Measurements from ENCODE around the gene PCNX1.
"Not testable (repeated sequence)": the region's sequence is repeated elsewhere in the genome, so short reads cannot be mapped to it uniquely, and the experiment has no call there.

Gene PCNX1

GRCh38 chr14:71135911-71136310, 228.7 kb downstream of the PCNX1 start:
- DNase-seq: no peak

GRCh38 chr14:71136386-71137060, 229.3 kb downstream of the PCNX1 start:
- no peak for DNase-seq

GRCh38 chr14:71137536-71138447, 230.5 kb downstream of the PCNX1 start:
- no peak for DNase-seq

GRCh38 chr14:71138448-71139293, 231.4 kb downstream of the PCNX1 start:
- DNase-seq: peak; percentile 25

GRCh38 chr14:71139294-71139946, 232.2 kb downstream of the PCNX1 start:
- peak; percentile 23 for DNase-seq

- DNase-seq: no peak
Observed at GRCh38 chr14:71140157-71140556, 232.9 kb downstream of the PCNX1 start.

GRCh38 chr14:71141701-71142374, 234.6 kb downstream of the PCNX1 start:
- DNase-seq: no peak

- DNase-seq: no peak
Observed at GRCh38 chr14:71142375-71143038, 235.2 kb downstream of the PCNX1 start.

GRCh38 chr14:71143381-71144290, 236.4 kb downstream of the PCNX1 start:
- DNase-seq: no peak

GRCh38 chr14:71147335-71147734, 240.1 kb downstream of the PCNX1 start:
- not testable (repeated sequence) for DNase-seq

- DNase-seq: no peak
Observed at GRCh38 chr14:71148627-71149026, 241.4 kb downstream of the PCNX1 start.

GRCh38 chr14:71150737-71151136, 243.5 kb downstream of the PCNX1 start:
- DNase-seq: no peak

- DNase-seq: no peak
Observed at GRCh38 chr14:71155743-71156142, 248.5 kb downstream of the PCNX1 start.

- DNase-seq: no peak
Observed at GRCh38 chr14:71163050-71163841, 256.0 kb downstream of the PCNX1 start.

- DNase-seq: no peak
Observed at GRCh38 chr14:71163842-71164629, 256.8 kb downstream of the PCNX1 start.
